Upper lobe of right lung (tissue), 1 donor: ENCODE data around the gene SWAP70. TPM values are rescaled to one million over a fixed set of nuclear protein-coding genes. Genes with fewer than 3 reads are reported as not detected.
A peak's percentile ranks its signal among the peaks of the same experiment; 100 is the strongest.

Experiments used
- ATAC-seq: fragments of 200-7000 bp; cut with Tn5 transposase; one replicate; pipeline ENCODE4 v1.9.1; 2020; ENCODE audit warnings: mild to moderate bottlenecking, moderate library complexity
- DNase-seq: peaks from one replicate; pipeline ENCODE4 v3.0.0-alpha.2; 2020
- H3K27ac ChIP-seq: fragments of 200-600 bp; one replicate; pipeline ENCODE4 v1.8.0; 2022
- H3K27me3 ChIP-seq: fragments of 200-600 bp; one replicate; pipeline ENCODE4 v1.8.0; 2022; ENCODE audit warnings: mild to moderate bottlenecking
- H3K36me3 ChIP-seq: fragments of 200-600 bp; one replicate; pipeline ENCODE4 v1.8.0; 2022
- H3K4me1 ChIP-seq: fragments of 200-600 bp; one replicate; pipeline ENCODE4 v1.8.0; 2022
- H3K4me3 ChIP-seq: fragments of 200-600 bp; one replicate; pipeline ENCODE4 v1.8.0; 2022; ENCODE audit warnings: mild to moderate bottlenecking
- H3K9me3 ChIP-seq: fragments of 200-600 bp; one replicate; pipeline ENCODE4 v1.8.0; 2022
- intact Hi-C: fragments of 100-400 bp; cut with DNase I; formaldehyde crosslinking; loops from one replicate; pipeline ENCODE4 v1.11.0; 2022
- total RNA-seq: library from RNA; stranded (reverse); fragmentation: NEBNext Ultra II Directional; extraction: Animal tissue kit (Norgen Biotek cat#: 25700); gene quantifications from one replicate; pipeline ENCODE4 v1.2.1, GENCODE V29; 2021
- TF ChIP-seq, protein P1 (sequence below): fragments of 200-600 bp; IDR thresholded peaks from one replicate; pipeline ENCODE4 v1.8.0; 2022; ENCODE audit warnings: antibody characterized with exemption
- donor health status: DM: no; HTN: yes; CAD: no; lungs with severe emphysema.

The SWAP70 gene
- total RNA-seq, 1 donor from 2014 or later = 61.5 TPM

DNA sequence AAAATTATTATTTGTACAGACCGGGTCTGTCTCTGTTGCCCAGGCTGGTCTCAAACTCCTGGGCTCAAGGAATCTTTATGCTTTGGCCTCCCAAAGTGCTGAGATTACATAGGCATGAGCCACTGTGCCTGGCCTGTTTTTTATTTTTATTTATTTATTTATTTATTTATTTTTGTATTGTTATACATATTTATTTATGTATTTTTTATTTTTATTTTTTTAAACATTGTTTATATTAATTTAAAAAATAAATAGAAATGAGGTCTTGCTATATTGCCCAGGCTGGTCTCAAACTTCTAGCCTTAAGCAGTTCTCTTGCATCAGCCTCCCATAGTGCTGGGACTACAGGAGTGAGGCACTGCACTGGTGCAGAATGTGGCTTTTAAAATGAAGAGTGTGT is 47.0 kb downstream of the SWAP70 start:
- ATAC-seq = no peak
- Histone ChIP-seq H3K27me3 (no peaks in the 10 kb centered on the region), H3K27ac (no peak overlapping the region), H3K36me3 (peaks cover 7% of the 10 kb centered on the region), H3K9me3 (no peaks in the 10 kb centered on the region), H3K4me1 (peaks cover 7% of the 10 kb centered on the region), H3K4me3 (no peak overlapping the region)
- TF ChIP-seq, protein P1, sequence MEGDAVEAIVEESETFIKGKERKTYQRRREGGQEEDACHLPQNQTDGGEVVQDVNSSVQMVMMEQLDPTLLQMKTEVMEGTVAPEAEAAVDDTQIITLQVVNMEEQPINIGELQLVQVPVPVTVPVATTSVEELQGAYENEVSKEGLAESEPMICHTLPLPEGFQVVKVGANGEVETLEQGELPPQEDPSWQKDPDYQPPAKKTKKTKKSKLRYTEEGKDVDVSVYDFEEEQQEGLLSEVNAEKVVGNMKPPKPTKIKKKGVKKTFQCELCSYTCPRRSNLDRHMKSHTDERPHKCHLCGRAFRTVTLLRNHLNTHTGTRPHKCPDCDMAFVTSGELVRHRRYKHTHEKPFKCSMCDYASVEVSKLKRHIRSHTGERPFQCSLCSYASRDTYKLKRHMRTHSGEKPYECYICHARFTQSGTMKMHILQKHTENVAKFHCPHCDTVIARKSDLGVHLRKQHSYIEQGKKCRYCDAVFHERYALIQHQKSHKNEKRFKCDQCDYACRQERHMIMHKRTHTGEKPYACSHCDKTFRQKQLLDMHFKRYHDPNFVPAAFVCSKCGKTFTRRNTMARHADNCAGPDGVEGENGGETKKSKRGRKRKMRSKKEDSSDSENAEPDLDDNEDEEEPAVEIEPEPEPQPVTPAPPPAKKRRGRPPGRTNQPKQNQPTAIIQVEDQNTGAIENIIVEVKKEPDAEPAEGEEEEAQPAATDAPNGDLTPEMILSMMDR = no peak
- DNase-seq = no peak
- intact Hi-C loops = no loop called here

DNA sequence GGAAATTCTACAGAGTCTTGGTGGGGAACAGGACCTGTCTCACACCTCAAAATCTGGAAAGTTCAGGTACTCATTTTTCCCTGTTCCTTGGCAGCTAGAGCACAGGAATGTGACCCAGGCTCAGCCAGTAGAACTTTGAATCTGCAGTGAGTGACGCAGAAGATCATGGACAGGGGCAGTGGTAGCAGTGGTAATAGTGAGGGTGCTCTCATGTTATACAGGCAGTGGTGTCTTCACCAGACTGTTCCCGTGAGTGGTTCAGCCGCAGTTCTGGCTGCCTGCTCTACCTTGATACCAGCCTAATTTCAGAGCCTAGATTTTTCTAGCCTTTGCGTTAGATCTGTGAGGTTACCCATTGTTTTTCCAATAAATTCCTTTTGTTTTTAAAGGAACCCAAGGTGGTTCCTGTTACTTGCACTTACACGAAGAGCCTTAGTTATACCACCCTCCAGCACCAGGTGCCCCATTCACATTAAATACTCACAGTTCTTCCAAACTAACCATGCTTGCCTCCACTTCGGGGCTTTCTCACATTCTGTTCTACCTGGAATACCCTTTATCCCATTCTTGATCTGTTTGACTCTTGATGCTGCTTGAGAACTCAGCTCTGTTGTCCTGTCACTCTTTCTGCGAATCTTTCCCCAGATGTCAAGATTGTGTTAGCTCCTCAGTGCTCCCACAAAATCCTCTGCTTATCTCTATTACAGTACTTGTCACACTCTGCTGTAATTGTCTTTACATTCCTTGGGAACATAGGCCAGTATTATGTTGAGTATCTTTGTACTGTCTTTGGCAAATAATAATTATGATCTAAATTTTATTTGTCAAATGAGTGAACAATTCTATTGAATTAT is 47.8 kb downstream of the SWAP70 start:
- DNase-seq (no peak), ATAC-seq (no peak)
- H3K27ac ChIP-seq = no peak overlapping the region
- H3K27me3 ChIP-seq = no peaks in the 10 kb centered on the region
- intact Hi-C loops = no loop called here
- peaks cover 7% of the 10 kb centered on the region for H3K36me3 ChIP-seq
- TF ChIP-seq, protein P1 = no peak
- no peak overlapping the region for H3K4me3 ChIP-seq
- peaks cover 7% of the 10 kb centered on the region for H3K4me1 ChIP-seq
- no peaks in the 10 kb centered on the region for H3K9me3 ChIP-seq

DNA sequence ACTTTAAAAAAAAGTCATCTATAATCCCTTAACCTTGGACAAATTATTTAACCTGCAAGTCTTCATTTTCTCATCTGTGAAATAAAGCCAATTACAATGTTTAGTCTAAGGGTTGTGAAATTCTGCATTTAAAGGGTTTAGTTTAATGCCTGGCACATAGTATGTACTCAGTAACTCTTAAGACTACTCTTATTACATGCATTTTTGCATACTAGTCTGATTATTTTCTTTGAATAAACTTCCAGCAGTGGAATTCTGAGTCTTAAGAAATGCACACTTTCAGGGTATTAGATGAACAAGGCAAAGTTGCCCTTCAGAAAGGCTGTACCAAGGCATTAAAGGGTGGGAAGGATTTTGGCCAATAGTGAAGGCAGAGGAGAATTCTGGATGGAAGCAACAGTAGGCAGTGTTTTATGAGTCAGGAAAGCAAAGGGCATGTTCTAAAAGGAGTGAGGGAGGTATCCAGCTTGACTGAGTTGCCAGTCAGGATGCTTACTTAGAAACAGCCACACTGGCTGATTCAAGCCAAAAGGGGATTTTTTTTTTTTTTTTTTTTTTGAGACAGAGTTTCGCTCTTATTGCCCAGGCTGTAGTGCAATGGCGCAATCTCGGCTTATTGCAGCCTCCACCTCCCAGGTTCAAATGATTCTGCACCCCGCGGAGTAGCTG is 50.5 kb downstream of the SWAP70 start:
- intact Hi-C loops = no loop called here
- Histone ChIP-seq H3K4me1 (peaks cover 19% of the 10 kb centered on the region), H3K36me3 (peaks cover 7% of the 10 kb centered on the region), H3K4me3 (no peak overlapping the region), H3K27me3 (no peaks in the 10 kb centered on the region), H3K9me3 (no peaks in the 10 kb centered on the region), H3K27ac (no peak overlapping the region)
- ATAC-seq (no peak), DNase-seq (no peak)
- TF ChIP-seq, protein P1 = no peak

DNA sequence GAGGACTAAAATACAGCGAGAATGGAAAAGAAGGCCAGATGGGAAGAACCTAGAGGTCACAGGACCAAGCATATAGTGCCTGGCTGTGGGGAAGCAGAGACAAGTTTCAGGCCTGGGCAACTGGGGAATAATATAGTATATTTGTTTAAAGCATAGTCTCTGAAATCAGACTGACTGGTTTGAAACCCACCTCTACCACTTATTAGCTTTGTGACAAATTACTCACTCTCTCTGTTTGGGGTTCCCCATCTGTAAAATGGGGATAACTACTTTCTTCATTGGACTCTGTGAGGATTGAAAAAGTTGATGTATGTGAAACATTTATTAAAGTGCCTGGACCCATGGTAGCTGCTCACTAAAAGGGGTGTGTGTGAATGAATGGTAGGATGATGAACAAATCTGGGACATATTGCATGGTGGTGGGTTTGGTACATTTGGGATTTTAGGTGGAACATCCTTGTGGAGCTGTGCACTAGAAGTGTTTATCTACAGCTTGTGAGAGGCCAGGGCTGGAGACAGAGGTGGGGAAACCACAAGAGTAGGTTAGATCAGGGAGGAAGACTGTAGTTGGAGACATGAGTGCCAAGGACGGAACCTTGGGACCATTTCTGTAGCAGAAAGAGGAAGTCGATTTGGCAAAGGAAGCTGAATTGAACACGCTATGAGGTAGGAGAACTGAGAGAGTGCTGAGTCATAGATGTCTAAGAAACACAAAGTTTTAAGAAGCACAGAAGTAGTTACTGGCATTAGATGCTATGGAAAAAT is 52.6 kb downstream of the SWAP70 start:
- ATAC-seq = peak; percentile 86
- Histone ChIP-seq H3K36me3 (peaks cover 7% of the 10 kb centered on the region), H3K27me3 (no peaks in the 10 kb centered on the region), H3K9me3 (no peaks in the 10 kb centered on the region), H3K4me1 (peaks cover 23% of the 10 kb centered on the region), H3K27ac (no peak overlapping the region), H3K4me3 (no peak overlapping the region)
- no peak for DNase-seq
- TF ChIP-seq, protein P1 = no peak
- intact Hi-C loops = no loop called here

DNA sequence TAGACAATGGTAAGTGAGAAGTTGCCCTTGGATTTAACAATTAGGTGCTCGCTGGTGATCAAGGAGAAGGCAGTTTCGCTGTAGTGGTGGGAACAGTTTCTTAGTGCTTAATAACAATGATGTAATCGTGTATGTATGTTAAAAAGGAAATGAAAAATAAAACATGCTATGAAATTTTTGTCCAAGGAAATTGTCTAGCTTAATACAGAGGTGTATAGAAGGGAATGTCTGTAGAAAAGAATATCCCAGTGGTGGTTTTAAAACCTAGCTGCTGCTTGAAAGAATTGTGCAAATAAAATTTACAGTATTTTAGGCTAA is 53.1 kb downstream of the SWAP70 start:
- intact Hi-C loops = no loop called here
- Histone ChIP-seq H3K9me3 (no peaks in the 10 kb centered on the region), H3K4me3 (no peak overlapping the region), H3K27me3 (no peaks in the 10 kb centered on the region), H3K27ac (peak overlapping the region; percentile 52), H3K36me3 (peaks cover 7% of the 10 kb centered on the region), H3K4me1 (peaks cover 23% of the 10 kb centered on the region)
- no peak for DNase-seq
- TF ChIP-seq, protein P1 = no peak
- ATAC-seq = no peak
